Astrocyte of the cerebellum (primary cell): Measurements from ENCODE around the gene FAF1.

ENCODE experiments used
- DNase-seq: peaks from one replicate; pipeline ENCODE4 v3.0.0-alpha.2; 2011; ENCODE audit warnings: low read depth
- H3K4me3 ChIP-seq: 2 replicates; pipeline ENCODE4 v1.5.1; 2011; ENCODE audit warnings: mild to moderate bottlenecking, low read depth, low read length, moderate library complexity
- CTCF ChIP-seq: IDR thresholded peaks from 2 replicates; pipeline ENCODE4 v1.5.1; 2012; ENCODE audit warnings: low read length, low read depth, moderate library complexity, mild to moderate bottlenecking; ENCODE audit errors: missing control alignments
- in situ Hi-C: cut with HindIII; loops from 2 replicates; pipeline ENCODE4 v1.10.0; 2017; ENCODE audit warnings: low sequenced_read_pairs

FAF1 gene

DNA sequence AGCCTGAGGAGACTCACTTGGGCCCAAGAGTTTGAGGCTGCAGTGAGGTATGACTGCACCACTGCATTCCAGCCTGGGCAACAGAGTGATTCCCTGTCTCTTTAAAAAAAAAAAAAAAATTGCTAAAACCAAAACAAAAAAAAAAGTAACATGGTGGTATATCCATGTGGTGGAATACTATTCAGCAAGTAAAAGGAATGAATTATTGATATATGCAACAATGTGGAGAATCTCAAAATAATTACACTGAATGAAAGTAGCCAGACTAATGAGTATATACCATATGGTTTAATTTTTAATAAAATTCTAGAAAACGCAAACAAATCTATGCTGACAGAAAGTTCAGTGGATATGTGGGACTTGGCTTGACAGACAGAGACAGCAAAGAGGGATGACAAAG, 456.6 kb downstream of the FAF1 start:
- DNase-seq, result no peak

DNA sequence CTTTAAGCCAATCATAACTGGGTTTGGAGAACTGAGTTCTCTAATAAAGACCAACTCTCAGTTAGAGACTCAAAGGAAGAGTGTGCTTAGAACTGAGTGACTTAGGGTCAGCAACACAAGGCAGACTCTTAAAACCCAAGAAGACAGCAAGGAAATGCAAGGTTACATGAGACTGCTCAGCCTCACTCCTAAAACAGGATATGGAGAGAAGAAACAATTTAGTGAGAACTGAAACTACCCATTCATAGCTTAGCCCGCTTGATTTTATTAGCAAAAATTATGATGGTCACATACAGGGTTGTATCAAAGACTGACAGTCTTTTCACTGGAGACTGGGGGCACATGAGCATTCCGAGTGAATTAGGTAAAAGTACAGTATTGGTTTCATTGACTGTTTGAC, 457.9 kb downstream of the FAF1 start:
- no peak for DNase-seq
- H3K4me3 ChIP-seq, result no peak overlapping the region
- in situ Hi-C loops, result no loop called here

More for the DNA sequence above, 456.6 kb downstream of the FAF1 start:
- TF ChIP-seq CTCF, result no peak
- in situ Hi-C loops, result no loop called here
- no peak overlapping the region for H3K4me3 ChIP-seq

GRCh38 chr1:50497007-50497406, 463.1 kb downstream of the FAF1 start:
- TF ChIP-seq CTCF, result no peak
- in situ Hi-C loops, result no loop called here
- DNase-seq, result no peak
- no peak overlapping the region for H3K4me3 ChIP-seq

More for the DNA sequence above, 457.9 kb downstream of the FAF1 start:
- TF ChIP-seq CTCF, result no peak

DNA sequence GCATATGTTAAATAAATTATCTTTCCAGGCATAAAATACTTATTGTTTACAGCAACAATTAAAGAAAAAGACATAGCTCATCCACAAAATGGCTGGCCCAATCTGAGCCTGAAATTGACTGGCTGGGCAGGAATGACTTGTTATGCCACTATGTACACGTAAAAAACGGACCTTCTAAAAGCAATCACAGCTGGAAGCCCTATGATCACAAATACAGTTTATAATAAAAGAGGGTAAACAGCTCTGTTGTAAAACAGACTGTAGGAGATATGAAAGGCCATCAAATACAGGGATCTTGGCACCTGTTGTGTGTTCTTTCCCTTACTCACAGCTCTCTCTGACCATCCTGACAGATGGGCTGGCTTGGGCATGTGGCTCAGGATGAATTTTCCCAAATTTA, 466.4 kb downstream of the FAF1 start:
- in situ Hi-C loops, result no loop called here
- TF ChIP-seq CTCF, result no peak
- DNase-seq, result no peak

DNA sequence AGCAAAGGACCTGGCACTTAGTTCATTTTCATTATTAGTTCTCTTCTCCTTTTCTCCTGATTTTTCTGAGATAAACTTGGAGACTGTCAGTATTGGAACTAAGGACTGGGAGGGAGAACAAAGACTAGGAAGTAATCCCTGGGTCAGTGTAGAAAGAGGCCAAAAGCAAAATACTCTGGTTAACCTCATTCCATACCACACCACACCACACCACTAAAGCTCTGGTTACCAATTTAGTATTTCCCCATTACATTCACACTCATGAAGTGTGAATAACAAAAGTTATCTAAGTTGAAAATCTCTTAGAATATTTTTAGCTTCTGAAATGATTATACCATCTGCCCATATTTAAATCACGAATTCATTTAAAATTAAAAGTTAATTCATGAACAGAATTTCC, 467.9 kb downstream of the FAF1 start:
- in situ Hi-C loops, result no loop called here
- no peak for TF ChIP-seq CTCF

More for the DNA sequence above, 466.4 kb downstream of the FAF1 start:
- H3K4me3 ChIP-seq, result no peak overlapping the region

GRCh38 chr1:50491142-50491541, 468.9 kb downstream of the FAF1 start:
- H3K4me3 ChIP-seq, result no peak overlapping the region
- in situ Hi-C loops, result no loop called here
- DNase-seq, result no peak
- TF ChIP-seq CTCF, result no peak

More for the DNA sequence above, 467.9 kb downstream of the FAF1 start:
- no peak for DNase-seq
- no peak overlapping the region for H3K4me3 ChIP-seq

DNA sequence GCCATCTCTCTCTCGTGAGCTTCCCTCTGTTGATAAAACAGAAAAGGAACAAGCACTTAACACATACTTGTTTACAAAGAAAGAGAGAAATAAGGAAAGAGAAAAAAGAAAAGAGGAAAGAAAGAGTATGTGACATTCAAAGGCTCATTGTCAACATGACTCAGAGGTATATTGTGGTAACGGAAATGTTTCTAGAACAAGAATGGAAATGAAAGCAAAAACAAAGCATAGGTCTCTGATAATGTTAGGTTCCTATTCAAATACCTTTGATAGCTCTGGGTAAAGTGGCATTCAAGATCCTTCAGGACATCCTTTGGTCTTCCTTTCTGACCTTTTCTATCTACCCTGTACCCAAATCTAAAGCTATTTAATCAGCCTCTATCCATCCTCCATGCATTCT, 469.4 kb downstream of the FAF1 start:
- H3K4me3 ChIP-seq, result no peak overlapping the region
- no peak for TF ChIP-seq CTCF
- no peak for DNase-seq
- in situ Hi-C loops, result no loop called here
